DND-41 (cell line): Measurements from ENCODE around the gene NCAN.

Experiments
- ATAC-seq: fragments of 200-7000 bp; cut with Tn5 transposase; 3 replicates; pipeline ENCODE4 v1.9.1; 2021; ENCODE audit warnings: low read depth; ENCODE audit not compliant: insufficient read depth
- DNase-seq: peaks from one replicate; pipeline ENCODE4 v3.0.0-alpha.2; 2020
- H2AFZ ChIP-seq: 2 replicates; pipeline ENCODE4 v1.6.0; 2012; ENCODE audit warnings: low read depth, low read length
- H3K27ac ChIP-seq: 2 replicates; pipeline ENCODE4 v1.5.1; 2012; ENCODE audit warnings: low read length, inconsistent platforms
- H3K27me3 ChIP-seq: fragments of 200-600 bp; sonication (generic); 2 replicates; pipeline ENCODE4 v1.6.0; 2012; ENCODE audit warnings: low read length, mild to moderate bottlenecking, inconsistent platforms; ENCODE audit not compliant: insufficient read depth, poor library complexity
- H3K36me3 ChIP-seq: 2 replicates; pipeline ENCODE4 v1.5.1; 2012; ENCODE audit warnings: low read length, inconsistent platforms; ENCODE audit not compliant: insufficient read depth
- H3K4me1 ChIP-seq: 2 replicates; pipeline ENCODE4 v1.5.1; 2012; ENCODE audit warnings: mild to moderate bottlenecking, low read length; ENCODE audit not compliant: insufficient read depth
- H3K4me2 ChIP-seq: 2 replicates; pipeline ENCODE4 v1.6.0; 2012; ENCODE audit warnings: mild to moderate bottlenecking, moderate library complexity, low read length, inconsistent platforms; ENCODE audit not compliant: insufficient read depth
- H3K4me3 ChIP-seq, 2 experiments: fragments of 200-600 bp in 1 of 2; shearing (Covaris generic) in 1 of 2; 2 replicates each; pipeline ENCODE4 v1.5.1; 2012 to 2016; ENCODE audit warnings: inconsistent platforms in 2 of 2, low read length in 2 of 2, mild to moderate bottlenecking in 2 of 2, low read depth in 1 of 2, moderate library complexity in 1 of 2
- H3K79me2 ChIP-seq: 2 replicates; pipeline ENCODE4 v1.6.0; 2012; ENCODE audit warnings: low read length, inconsistent platforms; ENCODE audit not compliant: insufficient read depth
- H3K9ac ChIP-seq: 2 replicates; pipeline ENCODE4 v1.6.0; 2012; ENCODE audit warnings: low read depth, mild to moderate bottlenecking, inconsistent platforms, low read length, moderate library complexity
- H3K9me3 ChIP-seq: 2 replicates; pipeline ENCODE4 v1.5.1; 2012; ENCODE audit warnings: low read length, moderate library complexity, mild to moderate bottlenecking, inconsistent platforms; ENCODE audit not compliant: insufficient read depth, severe bottlenecking
- H4K20me1 ChIP-seq: 2 replicates; pipeline ENCODE4 v1.6.0; 2012; ENCODE audit warnings: low read length; ENCODE audit not compliant: insufficient read depth
- EZH2 ChIP-seq: IDR thresholded peaks from 3 replicates; pipeline ENCODE4 v1.6.1; 2012; ENCODE audit warnings: borderline replicate concordance, low read depth, mild to moderate bottlenecking, moderate library complexity, low read length, inconsistent platforms; ENCODE audit not compliant: severe bottlenecking
- TF ChIP-seq, protein P1 (sequence below): IDR thresholded peaks from 2 replicates; pipeline ENCODE4 v1.5.1; 2012; ENCODE audit warnings: borderline replicate concordance, low read length, moderate library complexity, mild to moderate bottlenecking; ENCODE audit not compliant: poor library complexity, severe bottlenecking; ENCODE audit errors: extremely low read depth

The NCAN gene

DNA sequence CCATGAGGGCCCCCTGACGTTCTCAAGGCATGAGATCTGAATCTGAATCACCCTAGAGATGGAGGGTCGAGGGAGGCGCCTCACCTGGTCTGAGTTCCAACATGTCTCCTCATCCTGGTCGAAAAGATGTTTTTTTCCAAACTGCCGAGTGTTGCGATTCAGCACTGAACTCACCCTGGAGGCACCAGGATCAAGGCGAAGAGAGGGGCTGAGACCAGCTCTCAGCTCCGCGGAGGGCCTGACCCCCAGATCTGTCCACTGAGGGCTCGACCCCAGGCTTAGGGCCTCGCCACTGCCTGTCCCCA lies 9.1 kb upstream of the NCAN start:
- TF ChIP-seq EZH2: no peak
- TF ChIP-seq, protein P1, sequence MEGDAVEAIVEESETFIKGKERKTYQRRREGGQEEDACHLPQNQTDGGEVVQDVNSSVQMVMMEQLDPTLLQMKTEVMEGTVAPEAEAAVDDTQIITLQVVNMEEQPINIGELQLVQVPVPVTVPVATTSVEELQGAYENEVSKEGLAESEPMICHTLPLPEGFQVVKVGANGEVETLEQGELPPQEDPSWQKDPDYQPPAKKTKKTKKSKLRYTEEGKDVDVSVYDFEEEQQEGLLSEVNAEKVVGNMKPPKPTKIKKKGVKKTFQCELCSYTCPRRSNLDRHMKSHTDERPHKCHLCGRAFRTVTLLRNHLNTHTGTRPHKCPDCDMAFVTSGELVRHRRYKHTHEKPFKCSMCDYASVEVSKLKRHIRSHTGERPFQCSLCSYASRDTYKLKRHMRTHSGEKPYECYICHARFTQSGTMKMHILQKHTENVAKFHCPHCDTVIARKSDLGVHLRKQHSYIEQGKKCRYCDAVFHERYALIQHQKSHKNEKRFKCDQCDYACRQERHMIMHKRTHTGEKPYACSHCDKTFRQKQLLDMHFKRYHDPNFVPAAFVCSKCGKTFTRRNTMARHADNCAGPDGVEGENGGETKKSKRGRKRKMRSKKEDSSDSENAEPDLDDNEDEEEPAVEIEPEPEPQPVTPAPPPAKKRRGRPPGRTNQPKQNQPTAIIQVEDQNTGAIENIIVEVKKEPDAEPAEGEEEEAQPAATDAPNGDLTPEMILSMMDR: no peak

DNA sequence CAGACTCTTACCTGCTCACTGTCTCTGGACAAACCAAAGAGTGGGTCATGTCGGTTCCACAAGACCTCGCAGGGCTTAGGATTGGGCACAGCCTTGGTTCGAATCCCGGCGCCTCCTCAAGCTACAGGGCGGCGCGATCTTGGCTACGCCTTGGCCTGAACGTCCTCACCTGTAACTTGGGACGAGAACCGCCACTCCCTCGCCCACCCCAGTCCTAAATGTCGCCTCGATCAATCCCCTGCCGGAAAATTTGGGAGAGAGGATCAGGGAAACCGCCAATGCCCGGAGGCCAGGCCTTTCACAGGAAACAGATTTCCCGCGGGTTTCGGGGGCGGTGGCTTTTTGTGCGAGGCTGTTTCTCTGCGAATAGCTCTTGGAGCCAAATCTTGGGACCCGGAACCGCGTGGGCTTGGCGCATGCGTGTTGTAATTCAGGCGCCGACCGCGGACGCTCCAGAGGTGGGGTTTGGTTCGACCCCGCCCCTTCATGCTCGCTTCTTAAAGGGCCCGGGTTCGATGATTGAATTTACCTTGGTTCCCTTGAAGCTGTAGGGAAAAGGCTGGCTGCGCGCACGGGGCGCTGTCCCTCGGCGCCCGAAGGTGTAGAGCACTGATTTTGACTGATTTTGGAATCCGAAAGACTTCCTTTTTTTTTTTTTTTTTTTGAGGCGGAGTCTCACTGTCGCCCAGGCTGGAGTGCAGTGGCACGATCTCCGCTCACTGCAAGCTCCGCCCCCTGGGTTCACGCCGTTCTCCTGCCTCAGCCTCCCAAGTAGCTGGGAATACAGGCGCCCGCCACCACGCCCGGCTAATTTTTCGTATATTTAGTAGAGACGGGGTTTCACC lies 8.5 kb upstream of the NCAN start, which contains the start of gene NR2C2AP:
TSS of gene NR2C2AP (minus strand) at position 403 of the 845 bp plus-strand sequence. CDS start at position 49, 354 bp downstream.
- ATAC-seq (peak; percentile 91), DNase-seq (peak; percentile 94)
- peaks cover 33% of the 10 kb centered on the region for H3K36me3 ChIP-seq
- H3K79me2 ChIP-seq: peaks cover 21% of the 10 kb centered on the region
- TF ChIP-seq, protein P1: no peak
- no peak for TF ChIP-seq EZH2
- peaks cover 26% of the 10 kb centered on the region for H3K4me1 ChIP-seq
- H3K4me3 ChIP-seq: peak within 1 kb of the TSS; percentile 97 to 99
- H3K27ac ChIP-seq: peak within 1 kb of the TSS; percentile 92
- no peaks in the 10 kb centered on the region for H3K9me3 ChIP-seq
- H3K27me3 ChIP-seq: no peaks in the 10 kb centered on the region
- 0 out of 2 replicates have a peak, but pooled peaks cover 3% of the 10 kb centered on the region for H4K20me1 ChIP-seq
- peak within 1 kb of the TSS; percentile 87 for H3K4me2 ChIP-seq
- peak within 1 kb of the TSS; percentile 97 for H2AFZ ChIP-seq
- peak within 1 kb of the TSS; percentile 86 for H3K9ac ChIP-seq

More for the DNA sequence above, 9.1 kb upstream of the NCAN start:
- H3K9ac ChIP-seq: peak overlapping the region; percentile 86
- H3K27ac ChIP-seq: peak overlapping the region; percentile 92
- H3K4me2 ChIP-seq: peak overlapping the region; percentile 87
- H3K4me1 ChIP-seq: peaks cover 26% of the 10 kb centered on the region
- H3K27me3 ChIP-seq: no peaks in the 10 kb centered on the region
- H4K20me1 ChIP-seq: 0 out of 2 replicates have a peak, but pooled peaks cover 3% of the 10 kb centered on the region
- no peaks in the 10 kb centered on the region for H3K9me3 ChIP-seq
- H3K79me2 ChIP-seq: peaks cover 21% of the 10 kb centered on the region
- no peak; the same call in 1 of the 3 replicates for ATAC-seq
- H3K4me3 ChIP-seq: peak overlapping the region; percentile 97 to 99
- no peak for DNase-seq
- H3K36me3 ChIP-seq: peaks cover 37% of the 10 kb centered on the region
- H2AFZ ChIP-seq: peak overlapping the region; percentile 97

GRCh38 chr19:19204181-19204580 lies 7.6 kb upstream of the NCAN start:
- Histone ChIP-seq H3K4me2 (no peak overlapping the region; the same call in 1 of the 2 replicates), H3K4me3 (no peak overlapping the region), H3K36me3 (peaks cover 24% of the 10 kb centered on the region), H2AFZ (no peak overlapping the region), H3K27ac (no peak overlapping the region), H3K9me3 (no peaks in the 10 kb centered on the region), H4K20me1 (0 out of 2 replicates have a peak, but pooled peaks cover 3% of the 10 kb centered on the region), H3K27me3 (no peaks in the 10 kb centered on the region), H3K4me1 (peaks cover 26% of the 10 kb centered on the region), H3K79me2 (peaks cover 21% of the 10 kb centered on the region), H3K9ac (no peak overlapping the region)
- ATAC-seq (no peak), DNase-seq (no peak)
- TF ChIP-seq, protein P1: peak; percentile 12
- no peak for TF ChIP-seq EZH2
